ENCODE results near the gene DES.

GRCh38 chr2:219404291-219404910 lies 13.8 kb upstream of the DES start:
- TF ChIP-seq JUNB (IDR thresholded peaks at IDR 0.05; ENCODE audit: unreplicated experiment) (no peak), REST (IDR thresholded peaks at IDR 0.05; ENCODE audit: unreplicated experiment) (no peak), CTCF (conservative IDR thresholded peaks at IDR 0.05; ENCODE audit: low read depth in 2 of 2) (no peak), EZH2 (IDR thresholded peaks at IDR 0.05; ENCODE audit: low read depth, unreplicated experiment) (no peak), POLR2AphosphoS5 (IDR thresholded peaks at IDR 0.05; ENCODE audit: low read depth) (no peak), EZH2phosphoT487 (IDR thresholded peaks at IDR 0.05; ENCODE audit: unreplicated experiment) (no peak), CREB1 (CRISPR knock-in tag; IDR thresholded peaks at IDR 0.05; ENCODE audit: low read depth) (no peak), ZNF114 (CRISPR knock-in tag; IDR thresholded peaks at IDR 0.05) (no peak), ZNF331 (CRISPR knock-in tag; IDR thresholded peaks at IDR 0.05; ENCODE audit: low read depth) (no peak), ZNF462 (CRISPR knock-in tag; IDR thresholded peaks at IDR 0.05) (no peak), STAT1 (IDR thresholded peaks at IDR 0.05; ENCODE audit: unreplicated experiment) (no peak)
- TF ChIP-seq, protein P1, sequence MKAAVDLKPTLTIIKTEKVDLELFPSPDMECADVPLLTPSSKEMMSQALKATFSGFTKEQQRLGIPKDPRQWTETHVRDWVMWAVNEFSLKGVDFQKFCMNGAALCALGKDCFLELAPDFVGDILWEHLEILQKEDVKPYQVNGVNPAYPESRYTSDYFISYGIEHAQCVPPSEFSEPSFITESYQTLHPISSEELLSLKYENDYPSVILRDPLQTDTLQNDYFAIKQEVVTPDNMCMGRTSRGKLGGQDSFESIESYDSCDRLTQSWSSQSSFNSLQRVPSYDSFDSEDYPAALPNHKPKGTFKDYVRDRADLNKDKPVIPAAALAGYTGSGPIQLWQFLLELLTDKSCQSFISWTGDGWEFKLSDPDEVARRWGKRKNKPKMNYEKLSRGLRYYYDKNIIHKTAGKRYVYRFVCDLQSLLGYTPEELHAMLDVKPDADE (IDR thresholded peaks at IDR 0.05) = no peak
